Body of pancreas (tissue), 4 donors: ENCODE measurements around the gene ENAH.

ENCODE experiments used
- POLR2A ChIP-seq, 3 donors: fragments of 450-650 bp; IDR thresholded peaks; one replicate each; pipeline ENCODE4 v1.6.1; 2016; ENCODE audit warnings: antibody characterized with exemption in 3 of 3, mild to moderate bottlenecking in 2 of 3
- TF ChIP-seq, protein P1 (sequence below), 7 experiments: fragments of 450-650 bp in 4 of 7; fragments of 200-600 bp in 3 of 7; sonication (generic) in 3 of 7; IDR thresholded peaks; one replicate each; pipeline ENCODE4 v1.5.1; 2016 to 2019; ENCODE audit warnings: antibody characterized with exemption in 7 of 7

DNA sequence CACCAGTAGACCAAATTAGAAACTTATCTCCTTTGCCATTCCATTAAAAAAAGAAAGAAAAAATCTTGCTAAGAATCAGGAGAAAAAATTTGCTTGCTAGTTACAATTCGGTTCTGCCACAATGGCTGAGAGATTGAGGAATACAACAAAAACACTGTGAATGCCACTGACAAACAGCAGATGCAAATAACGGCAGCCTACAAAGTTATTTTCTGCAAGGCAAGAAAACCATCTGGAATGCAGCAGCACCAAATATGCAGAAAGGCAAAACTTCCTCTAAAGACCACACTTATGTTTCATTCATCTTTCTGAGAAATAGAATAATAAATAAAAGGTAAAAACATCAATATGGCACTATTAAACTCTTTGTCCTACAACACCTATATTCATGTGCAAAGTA, 75.7 kb downstream of the ENAH start:
- TF ChIP-seq, protein P1, sequence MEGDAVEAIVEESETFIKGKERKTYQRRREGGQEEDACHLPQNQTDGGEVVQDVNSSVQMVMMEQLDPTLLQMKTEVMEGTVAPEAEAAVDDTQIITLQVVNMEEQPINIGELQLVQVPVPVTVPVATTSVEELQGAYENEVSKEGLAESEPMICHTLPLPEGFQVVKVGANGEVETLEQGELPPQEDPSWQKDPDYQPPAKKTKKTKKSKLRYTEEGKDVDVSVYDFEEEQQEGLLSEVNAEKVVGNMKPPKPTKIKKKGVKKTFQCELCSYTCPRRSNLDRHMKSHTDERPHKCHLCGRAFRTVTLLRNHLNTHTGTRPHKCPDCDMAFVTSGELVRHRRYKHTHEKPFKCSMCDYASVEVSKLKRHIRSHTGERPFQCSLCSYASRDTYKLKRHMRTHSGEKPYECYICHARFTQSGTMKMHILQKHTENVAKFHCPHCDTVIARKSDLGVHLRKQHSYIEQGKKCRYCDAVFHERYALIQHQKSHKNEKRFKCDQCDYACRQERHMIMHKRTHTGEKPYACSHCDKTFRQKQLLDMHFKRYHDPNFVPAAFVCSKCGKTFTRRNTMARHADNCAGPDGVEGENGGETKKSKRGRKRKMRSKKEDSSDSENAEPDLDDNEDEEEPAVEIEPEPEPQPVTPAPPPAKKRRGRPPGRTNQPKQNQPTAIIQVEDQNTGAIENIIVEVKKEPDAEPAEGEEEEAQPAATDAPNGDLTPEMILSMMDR (IDR thresholded peaks at IDR 0.05), result no peak
- no peak for TF ChIP-seq POLR2A (IDR thresholded peaks at IDR 0.05)
